Fibroblast of lung (primary cell): ENCODE data around the gene CORO1C. TPM values are rescaled to one million over a fixed set of nuclear protein-coding genes. Genes with fewer than 3 reads are reported as not detected.

ENCODE experiments used
- DNase-seq, 2 donors: peaks; one replicate each; pipeline versions ENCODE4 v3.0.0 to v3.0.0-alpha.2; 2010; ENCODE audit warnings: low read depth in 2 of 2
- H2AFZ ChIP-seq: 2 replicates; pipeline ENCODE4 v1.5.1; 2012; ENCODE audit warnings: low read length, control low read depth, inconsistent platforms
- H3K27ac ChIP-seq: 2 replicates; pipeline ENCODE4 v1.5.1; 2011; ENCODE audit warnings: low read length, control low read depth; ENCODE audit not compliant: insufficient read depth
- H3K27me3 ChIP-seq: 2 replicates; pipeline ENCODE4 v1.5.1; 2011; ENCODE audit warnings: mild to moderate bottlenecking, low read length; ENCODE audit not compliant: control insufficient read depth, insufficient read depth
- H3K36me3 ChIP-seq: 2 replicates; pipeline ENCODE4 v1.5.1; 2011; ENCODE audit warnings: low read length; ENCODE audit not compliant: control insufficient read depth, insufficient read depth
- H3K4me1 ChIP-seq: 2 replicates; pipeline ENCODE4 v1.5.1; 2011; ENCODE audit warnings: low read length; ENCODE audit not compliant: control insufficient read depth, insufficient read depth; ENCODE audit errors: extremely low read depth
- H3K4me2 ChIP-seq: 2 replicates; pipeline ENCODE4 v1.5.1; 2011; ENCODE audit warnings: low read length, control low read depth; ENCODE audit not compliant: insufficient read depth; ENCODE audit errors: extremely low read depth
- H3K4me3 ChIP-seq, 4 experiments: fragments of 200-600 bp in 1 of 4; sonication (generic) in 1 of 4; replicated peaks in 1 of 4; 2 replicates each; pipeline ENCODE4 v1.5.1; 2011 to 2016; ENCODE audit warnings: low read length in 4 of 4, low read depth in 3 of 4, mild to moderate bottlenecking in 3 of 4, control low read depth in 2 of 4, inconsistent platforms in 1 of 4, mixed read lengths in 1 of 4; ENCODE audit not compliant: insufficient read depth in 1 of 4; ENCODE audit errors: control extremely low read depth in 1 of 4
- H3K79me2 ChIP-seq: 2 replicates; pipeline ENCODE4 v1.5.1; 2012; ENCODE audit warnings: mild to moderate bottlenecking, low read length, inconsistent platforms; ENCODE audit not compliant: control insufficient read depth, insufficient read depth
- H3K9ac ChIP-seq: 2 replicates; pipeline ENCODE4 v1.5.1; 2011; ENCODE audit warnings: mild to moderate bottlenecking, low read length, control low read depth; ENCODE audit not compliant: insufficient read depth
- H3K9me3 ChIP-seq: 2 replicates; pipeline ENCODE4 v1.5.1; 2012; ENCODE audit warnings: low read depth, low read length; ENCODE audit not compliant: control insufficient read depth, insufficient read depth
- H4K20me1 ChIP-seq: 2 replicates; pipeline ENCODE4 v1.5.1; 2011; ENCODE audit warnings: low read length; ENCODE audit not compliant: control insufficient read depth, insufficient read depth; ENCODE audit errors: extremely low read depth
- EZH2 ChIP-seq: IDR thresholded peaks from 2 replicates; pipeline ENCODE4 v1.5.1; 2012; ENCODE audit warnings: low read length, control low read depth, mild to moderate bottlenecking; ENCODE audit errors: missing control alignments
- polyA plus RNA-seq, 2 donors: library from polyadenylated mRNA; depleted of rRNA in 1 of 2; stranded (reverse) in 1 of 2; unstranded in 1 of 2; fragments of >200 nt; gene quantifications; 2 replicates each; pipeline ENCODE4 v1.2.1, GENCODE V29; 2011 to 2012; ENCODE audit warnings: missing spikeins in 1 of 2
- total RNA-seq: library from RNA; depleted of rRNA; stranded (reverse); fragments of >200 nt; gene quantifications from 2 replicates; pipeline ENCODE4 v1.2.1, GENCODE V29; 2014
- TF ChIP-seq, protein P1 (sequence below), 2 donors: IDR thresholded peaks in 1 of 2; conservative IDR thresholded peaks in 1 of 2; 1 replicate in 1 of 2; 2 replicates in 1 of 2; pipeline ENCODE4 v1.5.1; 2011 to 2012; ENCODE audit warnings: low read length in 2 of 2, control low read depth in 1 of 2, inconsistent platforms in 1 of 2, low read depth in 1 of 2, mild to moderate bottlenecking in 1 of 2

Gene CORO1C
- total and polyA plus RNA-seq, 2 donors (not counting 1 experiment from before 2014, with no cell fraction given): 288 to 542 TPM

GRCh38 chr12:108647585-108648287 is 83.6 kb downstream of the CORO1C start:
- Histone ChIP-seq H3K4me1 (peaks cover 40% of the 10 kb centered on the region), H3K79me2 (peaks cover 30% of the 10 kb centered on the region), H3K4me2 (no peak overlapping the region), H2AFZ (no peak overlapping the region), H3K36me3 (peaks cover 30% of the 10 kb centered on the region), H3K27me3 (no peaks in the 10 kb centered on the region), H3K27ac (peak overlapping the region; percentile 26), H3K4me3 (no peak overlapping the region), H3K9ac (no peak overlapping the region), H4K20me1 (no peaks in the 10 kb centered on the region), H3K9me3 (no peaks in the 10 kb centered on the region)
- TF ChIP-seq EZH2: no peak
- TF ChIP-seq, protein P1, sequence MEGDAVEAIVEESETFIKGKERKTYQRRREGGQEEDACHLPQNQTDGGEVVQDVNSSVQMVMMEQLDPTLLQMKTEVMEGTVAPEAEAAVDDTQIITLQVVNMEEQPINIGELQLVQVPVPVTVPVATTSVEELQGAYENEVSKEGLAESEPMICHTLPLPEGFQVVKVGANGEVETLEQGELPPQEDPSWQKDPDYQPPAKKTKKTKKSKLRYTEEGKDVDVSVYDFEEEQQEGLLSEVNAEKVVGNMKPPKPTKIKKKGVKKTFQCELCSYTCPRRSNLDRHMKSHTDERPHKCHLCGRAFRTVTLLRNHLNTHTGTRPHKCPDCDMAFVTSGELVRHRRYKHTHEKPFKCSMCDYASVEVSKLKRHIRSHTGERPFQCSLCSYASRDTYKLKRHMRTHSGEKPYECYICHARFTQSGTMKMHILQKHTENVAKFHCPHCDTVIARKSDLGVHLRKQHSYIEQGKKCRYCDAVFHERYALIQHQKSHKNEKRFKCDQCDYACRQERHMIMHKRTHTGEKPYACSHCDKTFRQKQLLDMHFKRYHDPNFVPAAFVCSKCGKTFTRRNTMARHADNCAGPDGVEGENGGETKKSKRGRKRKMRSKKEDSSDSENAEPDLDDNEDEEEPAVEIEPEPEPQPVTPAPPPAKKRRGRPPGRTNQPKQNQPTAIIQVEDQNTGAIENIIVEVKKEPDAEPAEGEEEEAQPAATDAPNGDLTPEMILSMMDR (conservative IDR thresholded peaks at IDR 0.05 in 1 of 2, IDR thresholded peaks at IDR 0.05 in 1 of 2; ENCODE audit: low read depth in 1 of 2, low read length in 2 of 2): no peak
- no peak for DNase-seq

DNA sequence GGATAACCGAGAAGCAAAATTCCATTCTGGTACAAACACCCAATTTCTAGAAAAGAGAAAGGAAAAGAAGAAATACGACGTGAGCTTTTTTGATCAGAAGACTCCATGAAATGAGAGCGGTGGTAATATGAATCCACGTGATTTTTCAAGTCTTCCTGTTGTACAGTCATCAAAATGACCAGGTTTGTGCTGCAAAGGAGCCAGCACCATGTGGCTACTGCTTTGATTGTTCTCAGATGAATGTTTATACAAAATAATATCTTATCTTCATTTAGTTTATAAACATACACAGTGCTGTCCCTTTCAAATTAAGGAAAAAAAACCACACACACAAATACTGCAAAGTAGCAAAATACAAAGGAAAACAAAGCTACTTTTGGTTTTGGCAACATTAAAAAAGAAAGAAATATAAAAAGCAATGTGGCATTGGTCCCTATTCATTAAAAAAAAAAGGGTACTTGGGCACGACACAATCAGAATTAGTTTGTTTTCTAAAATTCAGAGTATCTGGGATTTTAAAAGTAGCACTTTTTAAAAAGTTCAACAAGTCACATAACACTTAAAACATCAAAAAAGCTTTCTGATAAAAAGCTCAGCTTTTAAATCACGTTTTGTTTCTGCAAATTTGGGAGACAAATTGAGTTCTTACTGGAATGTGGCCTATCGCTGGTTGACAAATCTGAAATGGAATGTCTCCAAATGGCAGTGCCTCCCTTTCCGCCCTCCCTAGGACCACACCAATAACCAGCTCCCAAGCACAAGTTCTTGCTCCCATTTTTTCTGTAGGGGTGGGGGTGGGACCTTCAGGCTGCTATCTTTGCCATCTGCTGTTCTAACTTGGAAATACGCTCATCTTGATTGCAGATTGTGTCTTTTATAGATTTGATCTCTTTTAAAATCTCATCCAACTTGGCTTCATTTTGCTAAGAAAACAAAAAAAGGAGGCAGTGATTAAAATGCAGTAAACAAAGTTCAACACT is 84.4 kb downstream of the CORO1C start:
- Histone ChIP-seq H3K79me2 (peaks cover 26% of the 10 kb centered on the region), H3K4me1 (peaks cover 42% of the 10 kb centered on the region), H4K20me1 (no peaks in the 10 kb centered on the region), H3K4me3 (no peak overlapping the region), H2AFZ (no peak overlapping the region), H3K36me3 (peaks cover 30% of the 10 kb centered on the region), H3K27me3 (no peaks in the 10 kb centered on the region), H3K4me2 (no peak overlapping the region), H3K9ac (no peak overlapping the region), H3K27ac (peak overlapping the region; percentile 48), H3K9me3 (no peaks in the 10 kb centered on the region)
- TF ChIP-seq, protein P1 (conservative IDR thresholded peaks at IDR 0.05 in 1 of 2, IDR thresholded peaks at IDR 0.05 in 1 of 2; ENCODE audit: low read depth in 1 of 2, low read length in 2 of 2): peak; percentile 15 to 39
- no peak for TF ChIP-seq EZH2
- DNase-seq: peak; percentile 60
